Adrenal gland (tissue), 5 donors: ENCODE data around the gene MAL.

Source experiments
- CTCF ChIP-seq, 6 experiments: fragments of 450-650 bp in 4 of 6; fragments of 200-600 bp in 2 of 6; sonication (generic) in 1 of 6; IDR thresholded peaks; 1 replicate in 5 of 6; 2 replicates in 1 of 6; pipeline versions ENCODE4 v1.5.1 to v1.8.0; 2016 to 2021; ENCODE audit warnings: antibody characterized with exemption in 6 of 6, mild to moderate bottlenecking in 2 of 6, moderate library complexity in 1 of 6
- POLR2A ChIP-seq, 2 donors: fragments of 450-650 bp; IDR thresholded peaks; one replicate each; pipeline ENCODE4 v1.6.1; 2017; ENCODE audit warnings: antibody characterized with exemption in 2 of 2, mild to moderate bottlenecking in 2 of 2, moderate library complexity in 1 of 2
- donor health status: DM: no; HTN: no; CAD: no.

DNA sequence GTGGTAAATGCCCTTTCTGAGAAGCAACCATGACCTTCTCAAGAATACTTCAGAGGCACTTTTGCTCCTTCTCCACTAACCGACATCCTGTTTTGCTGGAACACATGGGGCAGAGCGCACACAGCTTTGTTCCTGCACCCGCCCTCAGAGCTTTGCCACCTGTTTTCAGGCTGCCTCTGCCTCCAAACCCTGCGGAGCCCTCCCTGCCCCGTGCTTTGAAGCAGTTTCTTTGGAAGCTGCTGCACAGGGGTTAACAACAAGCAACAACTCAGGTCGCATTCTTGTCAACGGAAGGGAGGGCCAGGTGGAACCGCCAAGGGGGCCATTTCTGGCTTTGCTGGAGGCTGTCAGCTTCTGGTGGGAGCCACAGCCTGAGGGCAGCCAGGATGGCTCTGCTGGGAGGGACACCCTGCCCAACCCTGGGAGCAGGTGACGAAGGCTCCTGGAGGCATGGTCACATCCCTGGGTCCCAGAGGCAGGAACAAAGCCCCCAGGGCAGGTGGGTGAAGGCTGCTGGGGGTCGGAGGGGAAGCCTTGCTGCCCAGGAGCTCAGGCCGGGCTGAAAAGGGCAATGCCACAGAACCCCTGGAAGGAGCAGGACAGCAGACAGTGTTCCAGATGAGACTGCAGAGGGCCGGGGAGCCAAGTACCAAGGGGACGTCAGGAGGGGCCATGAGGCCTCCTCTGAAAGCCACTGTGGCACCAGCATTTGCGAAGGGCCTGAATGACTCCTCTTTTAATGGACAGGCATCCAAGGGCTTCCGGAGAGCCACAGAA lies 49.3 kb downstream of the MAL start:
- TF ChIP-seq CTCF (IDR thresholded peaks at IDR 0.05) (no peak), POLR2A (IDR thresholded peaks at IDR 0.05) (no peak)
